Thymus (tissue), 11 donors: ENCODE data around the gene KIF26A. TPM values are rescaled to one million over a fixed set of nuclear protein-coding genes. Genes with fewer than 3 reads are reported as not detected.

ENCODE experiments used
- DNase-seq, 9 donors: peaks; one replicate each; pipeline ENCODE4 v3.0.0-alpha.2; 2013; ENCODE audit warnings: low spot score in 9 of 9, low read depth in 6 of 9, missing footprints in 1 of 9
- H3K27ac ChIP-seq, 2 donors: one replicate each; pipeline ENCODE4 v1.5.1; 2013; ENCODE audit warnings: control low read depth in 1 of 2, low read depth in 1 of 2, low read length in 1 of 2, mild to moderate bottlenecking in 1 of 2, moderate library complexity in 1 of 2
- H3K27me3 ChIP-seq, 2 donors: one replicate each; pipeline ENCODE4 v1.5.1; 2013; ENCODE audit warnings: low read length in 1 of 2; ENCODE audit not compliant: control insufficient read depth in 2 of 2, insufficient read depth in 1 of 2
- H3K36me3 ChIP-seq, 2 donors: one replicate each; pipeline ENCODE4 v1.5.1; 2013; ENCODE audit warnings: low read length in 1 of 2, mild to moderate bottlenecking in 1 of 2, moderate library complexity in 1 of 2; ENCODE audit not compliant: control insufficient read depth in 2 of 2, insufficient read depth in 2 of 2
- H3K4me1 ChIP-seq, 2 donors: one replicate each; pipeline ENCODE4 v1.5.1; 2013; ENCODE audit warnings: low read length in 2 of 2; ENCODE audit not compliant: control insufficient read depth in 2 of 2, insufficient read depth in 2 of 2
- H3K4me3 ChIP-seq, 2 donors: one replicate each; pipeline ENCODE4 v1.5.1; 2013; ENCODE audit warnings: low read length in 2 of 2, control low read depth in 1 of 2, mild to moderate bottlenecking in 1 of 2
- H3K9me3 ChIP-seq, 2 donors: one replicate each; pipeline ENCODE4 v1.5.1; 2013; ENCODE audit warnings: low read length in 1 of 2, mild to moderate bottlenecking in 1 of 2; ENCODE audit not compliant: control insufficient read depth in 2 of 2, insufficient read depth in 1 of 2
- WGBS: extraction: QIAGEN DNeasy Blood & Tissue Kit; methylation state at CpG from one replicate; pipeline ENCODE4 v1.1.7; 2013; 5-methylcytosine and 5-hydroxymethylcytosine counted together
- polyA plus RNA-seq: library from polyadenylated mRNA; stranded (reverse); fragments of 200-250 nt; gene quantifications from one replicate; pipeline ENCODE4 v1.2.3, GENCODE V29; 2013
- total RNA-seq: library from RNA; stranded (reverse); fragments of 120-200 nt; gene quantifications from one replicate; pipeline ENCODE4 v1.2.4, GENCODE V29; 2013
- donor health status: healthy.

The KIF26A gene
- total and polyA plus RNA-seq, 2 donors: 1.7 TPM

DNA sequence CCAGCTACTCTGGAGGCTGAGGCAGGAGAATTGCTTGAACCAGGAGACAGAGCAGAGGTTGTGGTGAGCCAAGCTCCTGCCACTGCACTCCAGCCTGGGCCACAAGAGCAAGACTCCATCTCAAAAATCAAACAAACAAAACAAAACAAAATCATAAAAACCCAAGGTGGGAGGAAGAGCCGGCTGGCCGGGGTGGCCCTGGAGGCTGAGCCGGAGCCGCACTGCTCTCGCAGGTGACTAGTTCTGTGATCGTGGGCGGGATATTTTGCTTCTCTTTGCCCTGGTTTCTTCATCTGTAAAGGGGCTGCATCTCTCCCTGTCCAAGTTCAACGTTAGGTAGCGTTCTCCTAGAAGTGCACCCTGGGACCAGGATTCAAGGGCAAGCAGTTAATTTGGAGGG is 73.4 kb downstream of the KIF26A start:
- no peaks in the 10 kb centered on the region for H3K36me3 ChIP-seq
- WGBS: 98% methylated on average over 9 of the region's 9 CpGs
- H3K9me3 ChIP-seq: no peaks in the 10 kb centered on the region
- H3K27ac ChIP-seq: no peak overlapping the region
- DNase-seq: no peak
- H3K4me1 ChIP-seq: no peaks in the 10 kb centered on the region
- H3K27me3 ChIP-seq: no peaks in the 10 kb centered on the region
- H3K4me3 ChIP-seq: no peak overlapping the region

DNA sequence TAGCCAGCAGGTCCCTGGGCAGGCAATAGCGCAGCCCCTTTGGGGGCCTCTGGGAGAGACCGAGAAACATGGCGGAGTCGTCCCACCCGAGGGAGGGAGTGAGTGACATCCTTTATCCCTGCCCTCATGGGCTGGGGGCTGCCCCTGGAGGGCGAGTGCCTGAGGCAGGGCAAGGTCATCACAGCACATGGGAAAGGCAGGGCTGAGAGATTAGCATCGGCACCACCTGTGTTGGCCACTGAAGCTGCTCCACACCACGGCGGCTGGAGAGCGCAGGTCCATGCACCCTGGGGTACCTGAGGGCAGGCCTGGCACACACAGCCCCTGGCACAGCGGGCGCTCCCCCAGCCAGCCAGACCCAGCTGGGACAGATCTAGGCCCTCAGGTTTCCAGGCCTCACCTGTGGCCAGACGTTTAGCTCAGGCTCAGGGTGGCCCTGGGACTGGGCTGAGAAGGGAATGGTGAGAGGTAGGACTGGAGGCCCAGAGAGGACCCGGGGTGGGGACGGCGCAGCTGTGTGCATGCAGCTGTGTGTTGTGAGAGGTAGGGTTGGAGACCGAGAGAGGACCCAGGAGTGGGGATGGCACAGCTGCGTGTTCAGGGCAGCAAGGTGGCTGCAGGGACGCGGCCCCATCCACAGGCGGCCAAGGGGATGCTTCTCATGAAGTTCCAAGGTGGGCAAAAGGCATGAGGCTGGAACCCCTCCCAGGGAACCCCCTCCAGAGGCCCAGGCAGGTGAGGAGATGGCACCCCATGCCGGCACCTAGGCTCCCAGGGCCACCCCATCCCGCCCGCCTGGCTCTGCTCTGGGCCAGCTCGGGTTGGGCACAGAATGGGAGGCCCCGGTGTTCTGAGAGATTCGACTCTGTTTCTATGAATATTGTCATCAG is 74.1 kb downstream of the KIF26A start:
- H3K4me1 ChIP-seq: no peaks in the 10 kb centered on the region
- DNase-seq: no peak
- no peaks in the 10 kb centered on the region for H3K27me3 ChIP-seq
- H3K27ac ChIP-seq: no peak overlapping the region
- no peaks in the 10 kb centered on the region for H3K9me3 ChIP-seq
- 94% methylated on average over 27 of the region's 27 CpGs for WGBS
- no peaks in the 10 kb centered on the region for H3K36me3 ChIP-seq
- H3K4me3 ChIP-seq: no peak overlapping the region

DNA sequence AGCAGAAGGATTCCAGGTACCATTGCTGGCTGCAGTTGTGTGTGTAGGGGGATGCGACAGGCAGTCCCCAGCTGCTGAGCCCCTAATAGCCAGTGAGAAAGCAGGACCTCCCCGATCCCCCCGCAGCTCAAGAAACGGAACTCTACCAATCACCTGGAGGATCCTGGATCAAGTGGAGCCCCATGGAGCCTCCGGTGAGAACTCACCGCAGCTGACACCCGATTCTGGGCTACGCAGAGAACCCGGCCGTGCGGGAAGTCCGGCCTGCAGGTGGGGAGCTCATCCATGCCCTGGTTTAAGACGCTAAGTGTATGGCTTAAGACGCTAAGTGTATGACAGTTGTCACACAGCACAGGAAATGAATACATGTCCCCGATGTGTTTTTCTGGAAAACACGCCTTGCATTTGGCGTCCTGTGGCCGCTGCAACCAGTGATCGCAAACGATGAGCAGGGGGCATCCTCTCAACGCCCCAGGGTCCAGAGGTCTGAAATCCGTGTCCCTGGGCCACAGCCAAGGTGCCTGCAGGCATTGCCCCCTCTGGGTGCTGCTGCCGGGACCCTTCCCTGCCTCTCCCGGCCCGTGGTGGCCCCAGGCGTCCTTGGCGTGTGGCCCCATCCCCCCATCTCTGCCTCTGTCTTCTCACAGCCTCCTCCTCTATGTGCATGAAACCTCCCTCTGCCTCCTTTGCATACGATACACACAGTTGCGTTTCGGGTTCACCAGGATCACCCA is 75.1 kb downstream of the KIF26A start:
- DNase-seq: no peak
- Histone ChIP-seq H3K27me3 (peaks cover 0 to 4% of the 10 kb centered on the region in 2 donors), H3K4me3 (no peak overlapping the region), H3K27ac (no peak overlapping the region), H3K4me1 (no peaks in the 10 kb centered on the region), H3K9me3 (no peaks in the 10 kb centered on the region), H3K36me3 (no peaks in the 10 kb centered on the region)
- 91% methylated on average over 30 of the region's 30 CpGs for WGBS

DNA sequence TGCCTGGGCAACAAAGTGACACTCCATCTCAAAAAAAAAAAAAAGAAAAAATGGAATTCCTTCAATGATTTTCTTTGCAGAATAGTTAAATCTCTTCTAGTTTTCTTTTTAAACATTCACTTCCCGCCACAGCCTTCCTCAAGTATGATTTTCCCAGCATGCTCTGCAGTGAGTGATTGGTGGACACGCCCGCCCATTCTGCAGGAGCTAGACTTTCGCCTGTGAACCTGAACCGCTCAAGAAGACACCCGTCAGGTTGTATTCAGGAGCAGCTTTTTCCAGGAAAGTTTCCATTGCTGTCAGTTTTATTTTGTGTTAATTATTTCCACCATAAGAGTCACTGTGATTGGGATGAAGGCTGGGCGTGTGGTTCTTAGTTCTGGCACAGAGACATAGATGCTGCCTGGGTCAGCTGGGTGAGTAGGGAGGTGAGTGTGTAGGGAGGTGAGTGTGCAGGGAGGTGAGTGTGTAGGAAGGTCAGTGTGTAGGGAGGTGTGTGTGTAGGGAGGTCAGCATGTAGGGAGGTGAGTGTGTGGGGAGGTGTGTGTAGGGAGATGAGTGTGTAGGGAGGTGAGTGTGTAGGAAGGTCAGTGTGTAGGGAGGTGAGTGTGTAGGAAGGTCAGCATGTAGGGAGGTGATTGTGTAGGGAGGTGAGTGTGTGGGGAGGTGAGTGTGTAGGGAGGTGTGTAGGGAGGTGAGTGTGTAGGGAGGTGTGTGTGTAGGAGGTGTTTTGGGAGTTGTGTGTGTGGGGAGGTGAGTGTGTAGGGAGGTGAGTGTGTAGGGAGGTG is 76.2 kb downstream of the KIF26A start:
- WGBS: 86% methylated on average over 7 of the region's 7 CpGs
- H3K4me3 ChIP-seq: no peak overlapping the region
- no peak for DNase-seq

DNA sequence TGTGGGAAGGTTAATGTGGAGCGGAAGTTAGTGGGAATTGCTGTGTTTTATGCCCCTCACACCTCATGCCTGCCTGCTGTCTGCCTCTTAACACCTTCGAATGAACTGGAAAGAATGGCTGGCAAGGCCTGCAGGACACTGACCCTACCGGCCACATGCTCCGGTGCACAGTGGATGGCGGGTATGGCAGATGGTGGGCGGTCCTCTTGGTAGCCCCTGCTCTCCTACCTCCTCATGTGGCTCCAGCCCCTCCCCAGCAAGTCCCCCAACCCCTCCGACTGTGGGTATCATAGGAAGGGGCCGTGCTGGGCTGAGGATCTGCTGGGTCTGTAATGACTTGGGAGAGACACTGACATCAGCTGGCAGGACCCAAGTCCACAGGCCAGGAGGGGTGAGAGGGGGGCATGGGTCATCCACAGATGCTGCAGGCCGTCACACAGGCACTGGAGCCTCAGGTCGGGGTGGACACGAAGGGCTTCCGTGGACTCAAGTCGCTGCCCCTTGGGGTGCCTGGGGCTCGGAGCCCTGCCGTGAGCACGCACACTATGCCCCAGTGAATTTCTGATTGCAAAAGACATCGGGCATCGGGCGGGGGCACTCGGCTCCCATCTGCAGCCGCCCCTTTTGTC is 77.4 kb downstream of the KIF26A start:
- Histone ChIP-seq H3K9me3 (peaks cover 0 to 2% of the 10 kb centered on the region in 2 donors), H3K27me3 (peaks cover 0 to 23% of the 10 kb centered on the region in 2 donors), H3K36me3 (no peaks in the 10 kb centered on the region), H3K4me3 (no peak overlapping the region), H3K27ac (no peak overlapping the region), H3K4me1 (no peaks in the 10 kb centered on the region)
- 86% methylated on average over 21 of the region's 21 CpGs for WGBS
- DNase-seq: no peak

More for the DNA sequence above, 76.2 kb downstream of the KIF26A start:
- Histone ChIP-seq H3K27me3 (peaks cover 0 to 11% of the 10 kb centered on the region in 2 donors), H3K4me1 (no peaks in the 10 kb centered on the region), H3K27ac (no peak overlapping the region), H3K36me3 (no peaks in the 10 kb centered on the region), H3K9me3 (no peaks in the 10 kb centered on the region)

DNA sequence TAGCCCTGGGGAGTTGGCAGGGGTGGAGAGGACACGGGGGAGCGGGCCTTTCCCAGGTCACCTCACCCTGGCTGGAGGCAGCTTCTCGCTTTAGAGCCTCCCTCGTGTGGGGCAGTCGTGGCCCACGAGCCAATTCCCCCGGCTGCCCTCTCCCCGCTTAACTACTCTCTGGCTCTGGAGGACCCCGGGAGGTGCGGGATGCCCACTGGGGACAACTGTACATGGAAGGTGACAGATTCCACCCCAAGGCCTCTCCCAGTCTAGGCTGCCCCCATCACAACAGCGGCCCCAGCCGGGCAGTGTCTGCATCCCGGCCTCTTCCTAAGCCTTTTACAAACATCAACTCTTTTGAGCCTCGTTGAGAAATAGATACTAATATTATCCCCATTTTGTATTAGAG is 78.1 kb downstream of the KIF26A start:
- WGBS: 86% methylated on average over 14 of the region's 14 CpGs
- Histone ChIP-seq H3K4me1 (no peaks in the 10 kb centered on the region), H3K4me3 (no peak overlapping the region), H3K27me3 (peaks cover 2 to 29% of the 10 kb centered on the region in 2 donors), H3K9me3 (peaks cover 0 to 2% of the 10 kb centered on the region in 2 donors), H3K27ac (no peak overlapping the region), H3K36me3 (no peaks in the 10 kb centered on the region)
- DNase-seq: no peak

DNA sequence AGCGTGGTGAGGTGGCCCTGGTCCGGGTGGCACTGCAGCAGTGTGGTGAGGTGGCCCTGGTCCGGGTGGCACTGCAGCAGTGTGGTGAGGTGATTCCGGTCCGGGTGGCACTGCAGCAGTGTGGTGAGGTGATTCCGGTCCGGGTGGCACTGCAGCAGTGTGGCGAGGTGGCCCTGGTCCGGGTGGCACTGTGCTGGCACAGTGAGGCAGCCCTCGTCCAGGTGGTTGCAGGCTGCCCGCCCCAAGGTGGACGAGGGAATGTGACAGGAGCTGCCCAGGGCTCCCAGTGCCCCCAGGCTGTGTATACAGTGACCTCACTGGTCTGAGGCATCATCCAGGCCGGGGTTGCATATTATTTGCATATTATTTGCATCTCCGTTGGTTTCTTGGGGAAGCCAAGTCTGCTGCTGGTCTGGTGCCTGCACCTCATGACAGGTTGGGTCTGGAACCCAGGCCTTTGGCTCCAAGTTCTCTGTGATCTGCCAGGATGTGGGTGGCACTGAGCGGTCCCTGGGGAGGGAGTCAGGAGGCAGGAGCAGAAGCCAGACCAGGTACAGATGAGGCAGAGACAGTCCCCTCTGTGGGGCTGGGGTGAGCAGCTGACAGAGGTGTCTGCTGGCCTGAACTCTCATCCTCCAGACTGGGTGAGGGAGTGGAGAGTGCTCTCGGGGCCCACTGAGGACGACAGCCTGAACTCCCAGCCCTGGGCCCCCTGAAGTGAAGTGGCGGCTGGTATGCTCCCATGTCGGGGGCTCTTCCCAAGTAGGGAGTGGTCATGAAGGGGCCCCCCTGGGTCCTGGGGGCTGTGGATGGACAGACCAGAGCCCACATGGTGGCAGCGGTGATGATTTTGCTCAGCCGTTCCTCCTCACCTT is 79.3 kb downstream of the KIF26A start:
- Histone ChIP-seq H3K27me3 (peaks cover 2 to 29% of the 10 kb centered on the region in 2 donors), H3K4me3 (no peak overlapping the region), H3K36me3 (no peaks in the 10 kb centered on the region), H3K4me1 (no peaks in the 10 kb centered on the region), H3K9me3 (peaks cover 0 to 2% of the 10 kb centered on the region in 2 donors), H3K27ac (no peak overlapping the region)
- no peak for DNase-seq
- WGBS: 91% methylated on average over 21 of the region's 21 CpGs
